ENCODE data around the gene OR2G3. TPM values are rescaled to one million over a fixed set of nuclear protein-coding genes. Genes with fewer than 3 reads are reported as not detected.

The OR2G3 gene
- total and polyA plus RNA-seq, 2 experiments from 2014 or later = not detected

DNA sequence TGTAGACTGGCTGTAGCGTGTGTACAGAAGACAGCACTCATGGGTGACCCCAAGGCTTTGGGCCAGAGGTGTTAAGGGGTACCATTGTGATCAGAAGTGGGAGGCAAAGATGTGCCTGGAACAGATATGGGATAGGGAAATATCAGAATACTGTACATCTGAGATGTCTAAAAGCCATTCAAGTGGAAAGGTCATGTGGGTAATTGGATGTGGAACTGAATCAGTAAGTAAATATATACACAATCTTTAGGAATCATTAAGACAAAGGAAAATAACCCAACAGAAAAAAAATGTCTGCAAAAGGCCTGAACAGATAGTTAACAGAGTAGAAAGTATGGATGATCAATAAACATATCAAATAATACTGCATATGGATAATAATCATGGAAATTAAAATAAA is 47.7 kb downstream of the OR2G3 start:
- no peaks in the 10 kb centered on the region for H3K9me2 ChIP-seq (replicated peaks; ENCODE audit: insufficient read depth)
- no peak overlapping the region for H2AFZ ChIP-seq
- TF ChIP-seq EZH2 (IDR thresholded peaks at IDR 0.05; ENCODE audit: borderline replicate concordance) (no peak), EZH2phosphoT487 (IDR thresholded peaks at IDR 0.05; ENCODE audit: low read depth, severe bottlenecking, unreplicated experiment) (no peak), CTCF (IDR thresholded peaks at IDR 0.05; ENCODE audit: poor library complexity) (no peak)
- H4K20me1 ChIP-seq (ENCODE audit: insufficient read depth, poor library complexity, severe bottlenecking) = no peaks in the 10 kb centered on the region
- no peaks in the 10 kb centered on the region for H3K79me2 ChIP-seq
- H3K9me3 ChIP-seq (ENCODE audit: low read depth) = no peaks in the 10 kb centered on the region
- H3K4me2 ChIP-seq = no peak overlapping the region
- no peak for DNase-seq (ENCODE audit: low spot score)
- H3K27ac ChIP-seq = no peak overlapping the region
- 64% methylated on average over 1 of the region's 1 CpG for WGBS (ENCODE audit: low lambda C conversion rate, missing lambda C conversion rate)
- H3K4me3 ChIP-seq = no peak overlapping the region
- no peaks in the 10 kb centered on the region for H3K27me3 ChIP-seq
- H3K36me3 ChIP-seq (replicated peaks; ENCODE audit: insufficient read depth, low read depth) = no peaks in the 10 kb centered on the region
- H3K4me1 ChIP-seq (ENCODE audit: insufficient read depth) = no peaks in the 10 kb centered on the region

Small RNA genes within 50 kb of the gene (small RNA-seq; reads per million reads assigned to genes)
- gene RF00026 = not detected

Other genes starting within 250 kb of the OR2G3 start
- gene NLRP3, start 189.4 kb upstream of the OR2G3 start, total RNA-seq = 0.13 and 0.20 TPM in 2 replicates
- gene NLRP3, start 189.4 kb upstream of the OR2G3 start, polyA plus RNA-seq = not detected in 2 replicates
- not detected in 2 replicates for gene OR2B11, start 147.5 kb upstream of the OR2G3 start, total RNA-seq
- gene OR2B11, start 147.5 kb upstream of the OR2G3 start, polyA plus RNA-seq = not detected in 2 replicates
- not detected in 2 replicates for gene OR2C3, start 69.1 kb upstream of the OR2G3 start, total RNA-seq
- not detected in 2 replicates for gene OR2C3, start 69.1 kb upstream of the OR2G3 start, polyA plus RNA-seq
- not detected in 2 replicates for gene GCSAML, start 56.5 kb upstream of the OR2G3 start, total RNA-seq
- gene GCSAML, start 56.5 kb upstream of the OR2G3 start, polyA plus RNA-seq = not detected in 2 replicates
- gene OR2G2, start 17.2 kb upstream of the OR2G3 start, total RNA-seq = not detected in 2 replicates
- not detected in 2 replicates for gene OR2G2, start 17.2 kb upstream of the OR2G3 start, polyA plus RNA-seq
- gene OR13G1, start 74.2 kb downstream of the OR2G3 start, total RNA-seq = not detected in 2 replicates
- gene OR13G1, start 74.2 kb downstream of the OR2G3 start, polyA plus RNA-seq = not detected in 2 replicates
- gene OR6F1, start 111.1 kb downstream of the OR2G3 start, total RNA-seq = not detected in 2 replicates
- not detected in 2 replicates for gene OR6F1, start 111.1 kb downstream of the OR2G3 start, polyA plus RNA-seq
- not detected in 2 replicates for gene OR14K1, start 133.0 kb downstream of the OR2G3 start, total RNA-seq
- gene OR14K1, start 133.0 kb downstream of the OR2G3 start, polyA plus RNA-seq = not detected in 2 replicates
- gene OR14A2, start 142.6 kb downstream of the OR2G3 start, total RNA-seq = not detected in 2 replicates
- not detected in 2 replicates for gene OR14A2, start 142.6 kb downstream of the OR2G3 start, polyA plus RNA-seq
- gene OR1C1, start 155.0 kb downstream of the OR2G3 start, total RNA-seq = not detected in 2 replicates
- not detected in 2 replicates for gene OR1C1, start 155.0 kb downstream of the OR2G3 start, polyA plus RNA-seq
- not detected in 2 replicates for gene OR14A16, start 218.5 kb downstream of the OR2G3 start, total RNA-seq
- not detected in 2 replicates for gene OR14A16, start 218.5 kb downstream of the OR2G3 start, polyA plus RNA-seq
- not detected in 2 replicates for gene OR11L1, start 236.3 kb downstream of the OR2G3 start, total RNA-seq
- not detected in 2 replicates for gene OR11L1, start 236.3 kb downstream of the OR2G3 start, polyA plus RNA-seq